OCI-LY1 (cell line): ENCODE results near the gene CASP10.

Experiments used
- H2AFZ ChIP-seq: fragments of 200-600 bp; sonication (generic), shearing (Covaris generic); 2 replicates; pipeline ENCODE4 v1.6.0; 2014; ENCODE audit warnings: antibody characterized with exemption, mild to moderate bottlenecking, low read length
- H3F3A ChIP-seq: fragments of 200-600 bp; sonication (generic), shearing (Covaris generic); 2 replicates; pipeline ENCODE4 v1.6.0; 2014; ENCODE audit warnings: mild to moderate bottlenecking, antibody characterized with exemption, low read length, moderate library complexity; ENCODE audit not compliant: insufficient read depth
- H3K27ac ChIP-seq: fragments of 200-600 bp; sonication (generic); 2 replicates; pipeline ENCODE4 v1.5.1; 2014; ENCODE audit warnings: low read length, mixed run types, mild to moderate bottlenecking, low read depth; ENCODE audit not compliant: poor library complexity, severe bottlenecking
- H3K27me3 ChIP-seq: fragments of 200-600 bp; sonication (generic); 2 replicates; pipeline ENCODE4 v1.6.0; 2014; ENCODE audit warnings: antibody characterized with exemption, mild to moderate bottlenecking, low read length, moderate library complexity; ENCODE audit not compliant: insufficient read depth
- H3K36me3 ChIP-seq: fragments of 200-600 bp; sonication (generic); 2 replicates; pipeline ENCODE4 v1.6.1; 2014; ENCODE audit warnings: mild to moderate bottlenecking, antibody characterized with exemption, low read length, moderate library complexity, mixed read lengths; ENCODE audit not compliant: insufficient read depth
- H3K4me1 ChIP-seq: fragments of 200-600 bp; sonication (generic); 2 replicates; pipeline ENCODE4 v1.5.1; 2014; ENCODE audit warnings: mild to moderate bottlenecking, low read length, moderate library complexity; ENCODE audit not compliant: insufficient read depth, severe bottlenecking
- H3K4me2 ChIP-seq: fragments of 200-600 bp; sonication (generic), shearing (Covaris generic); 2 replicates; pipeline ENCODE4 v1.6.1; 2014; ENCODE audit warnings: low read length
- H3K4me3 ChIP-seq: fragments of 200-600 bp; sonication (generic); 2 replicates; pipeline ENCODE4 v1.5.1; 2014; ENCODE audit warnings: low read length, low read depth, mild to moderate bottlenecking, mixed read lengths; ENCODE audit not compliant: poor library complexity, severe bottlenecking
- H3K79me2 ChIP-seq: fragments of 200-600 bp; shearing (Covaris generic); 2 replicates; pipeline ENCODE4 v1.6.1; 2016; ENCODE audit warnings: mixed run types, low read length, mixed read lengths; ENCODE audit not compliant: insufficient read depth
- H3K9ac ChIP-seq: fragments of 200-600 bp; sonication (generic), shearing (Covaris generic); 2 replicates; pipeline ENCODE4 v1.6.1; 2014; ENCODE audit warnings: mild to moderate bottlenecking, low read length, mixed read lengths
- H3K9me2 ChIP-seq: fragments of 200-600 bp; sonication (generic), shearing (Covaris generic); 2 replicates; pipeline ENCODE4 v1.6.1; 2014; ENCODE audit warnings: low read depth, mild to moderate bottlenecking, low read length, mixed read lengths
- H3K9me3 ChIP-seq: fragments of 200-600 bp; shearing (Covaris generic); 2 replicates; pipeline ENCODE4 v1.6.1; 2014; ENCODE audit warnings: low read length, mixed read lengths
- H4K20me1 ChIP-seq: fragments of 200-600 bp; sonication (generic), shearing (Covaris generic); 2 replicates; pipeline ENCODE4 v1.6.0; 2016; ENCODE audit warnings: mild to moderate bottlenecking, low read length; ENCODE audit not compliant: insufficient read depth
- EZH2 ChIP-seq: fragments of 200-600 bp; sonication (generic), shearing (Covaris generic); IDR thresholded peaks from 2 replicates; pipeline ENCODE4 v1.8.0; 2017; ENCODE audit warnings: borderline replicate concordance, mixed run types, mild to moderate bottlenecking, antibody characterized with exemption, low read length, moderate library complexity, mixed read lengths
- TF ChIP-seq, protein P1 (sequence below): fragments of 200-600 bp; sonication (generic), shearing (Covaris generic); IDR thresholded peaks from 2 replicates; pipeline ENCODE4 v1.5.1; 2017; ENCODE audit warnings: mild to moderate bottlenecking, antibody characterized with exemption, low read length, moderate library complexity, mixed read lengths

Gene CASP10

DNA sequence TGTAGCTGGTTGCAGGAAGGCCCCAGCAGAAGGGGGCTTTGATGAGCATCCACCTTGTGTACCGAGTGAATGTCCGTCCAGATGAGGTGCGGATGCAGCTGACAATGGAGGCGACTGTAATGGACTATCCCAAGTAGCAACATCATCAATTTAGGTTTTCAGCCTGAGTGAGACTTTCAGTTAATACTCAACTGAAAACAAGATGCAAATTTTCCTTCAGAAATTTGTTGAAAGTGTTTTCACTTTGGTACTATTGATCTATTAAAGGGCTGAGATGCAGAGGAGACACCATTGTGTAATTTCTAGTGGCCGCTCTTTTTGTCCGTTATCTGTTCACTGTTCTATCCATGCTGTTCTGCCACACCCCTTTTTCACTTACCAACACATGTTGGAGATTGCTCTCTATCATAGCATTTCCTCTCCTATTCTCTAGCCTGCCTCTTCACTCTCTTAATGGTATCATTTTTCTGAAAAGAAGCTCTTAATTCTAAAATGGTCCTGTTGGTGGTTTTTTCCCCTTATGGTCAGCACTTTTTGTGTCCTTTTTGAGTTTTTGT lies 65.4 kb downstream of the CASP10 start:
- H3F3A ChIP-seq = no peaks in the 10 kb centered on the region
- H3K36me3 ChIP-seq = peaks cover 13% of the 10 kb centered on the region
- H3K27me3 ChIP-seq = no peaks in the 10 kb centered on the region
- H3K4me3 ChIP-seq = no peak overlapping the region
- H3K79me2 ChIP-seq = no peaks in the 10 kb centered on the region
- H3K4me1 ChIP-seq = peaks cover 11% of the 10 kb centered on the region
- TF ChIP-seq, protein P1, sequence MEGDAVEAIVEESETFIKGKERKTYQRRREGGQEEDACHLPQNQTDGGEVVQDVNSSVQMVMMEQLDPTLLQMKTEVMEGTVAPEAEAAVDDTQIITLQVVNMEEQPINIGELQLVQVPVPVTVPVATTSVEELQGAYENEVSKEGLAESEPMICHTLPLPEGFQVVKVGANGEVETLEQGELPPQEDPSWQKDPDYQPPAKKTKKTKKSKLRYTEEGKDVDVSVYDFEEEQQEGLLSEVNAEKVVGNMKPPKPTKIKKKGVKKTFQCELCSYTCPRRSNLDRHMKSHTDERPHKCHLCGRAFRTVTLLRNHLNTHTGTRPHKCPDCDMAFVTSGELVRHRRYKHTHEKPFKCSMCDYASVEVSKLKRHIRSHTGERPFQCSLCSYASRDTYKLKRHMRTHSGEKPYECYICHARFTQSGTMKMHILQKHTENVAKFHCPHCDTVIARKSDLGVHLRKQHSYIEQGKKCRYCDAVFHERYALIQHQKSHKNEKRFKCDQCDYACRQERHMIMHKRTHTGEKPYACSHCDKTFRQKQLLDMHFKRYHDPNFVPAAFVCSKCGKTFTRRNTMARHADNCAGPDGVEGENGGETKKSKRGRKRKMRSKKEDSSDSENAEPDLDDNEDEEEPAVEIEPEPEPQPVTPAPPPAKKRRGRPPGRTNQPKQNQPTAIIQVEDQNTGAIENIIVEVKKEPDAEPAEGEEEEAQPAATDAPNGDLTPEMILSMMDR = no peak
- TF ChIP-seq EZH2 = no peak
- no peak overlapping the region for H3K27ac ChIP-seq
- H4K20me1 ChIP-seq = no peaks in the 10 kb centered on the region
- no peaks in the 10 kb centered on the region for H3K9me3 ChIP-seq
- no peak overlapping the region for H2AFZ ChIP-seq
- H3K9ac ChIP-seq = no peak overlapping the region
- H3K4me2 ChIP-seq = no peak overlapping the region
- no peaks in the 10 kb centered on the region for H3K9me2 ChIP-seq

DNA sequence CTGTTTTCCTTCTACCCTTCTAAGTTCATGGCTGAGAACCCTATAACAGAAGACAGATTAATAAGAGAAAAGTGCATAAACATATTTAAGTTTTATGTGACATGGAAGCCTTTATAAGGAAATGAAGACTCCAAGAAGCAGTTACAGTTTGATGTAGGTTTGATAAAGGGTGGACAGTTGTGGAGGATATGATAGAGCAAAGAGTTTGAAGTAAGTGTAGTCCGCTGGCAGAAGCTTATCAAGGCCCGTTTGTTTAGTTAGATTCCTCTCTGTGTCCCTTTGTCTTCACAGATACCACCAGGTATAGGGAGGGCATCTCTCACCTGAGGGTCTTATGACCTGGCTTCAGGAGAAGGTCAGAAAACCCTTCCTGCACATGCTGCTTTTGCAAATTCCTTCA lies 66.9 kb downstream of the CASP10 start:
- Histone ChIP-seq H3K27me3 (no peaks in the 10 kb centered on the region), H3K27ac (no peak overlapping the region), H3K4me2 (no peak overlapping the region), H3K9me3 (no peaks in the 10 kb centered on the region), H2AFZ (no peak overlapping the region), H3K4me3 (no peak overlapping the region), H4K20me1 (no peaks in the 10 kb centered on the region), H3K79me2 (no peaks in the 10 kb centered on the region), H3K9me2 (no peaks in the 10 kb centered on the region), H3K36me3 (peaks cover 13% of the 10 kb centered on the region), H3K4me1 (peaks cover 12% of the 10 kb centered on the region), H3F3A (no peaks in the 10 kb centered on the region), H3K9ac (no peak overlapping the region)
- no peak for TF ChIP-seq EZH2
- TF ChIP-seq, protein P1 = no peak

DNA sequence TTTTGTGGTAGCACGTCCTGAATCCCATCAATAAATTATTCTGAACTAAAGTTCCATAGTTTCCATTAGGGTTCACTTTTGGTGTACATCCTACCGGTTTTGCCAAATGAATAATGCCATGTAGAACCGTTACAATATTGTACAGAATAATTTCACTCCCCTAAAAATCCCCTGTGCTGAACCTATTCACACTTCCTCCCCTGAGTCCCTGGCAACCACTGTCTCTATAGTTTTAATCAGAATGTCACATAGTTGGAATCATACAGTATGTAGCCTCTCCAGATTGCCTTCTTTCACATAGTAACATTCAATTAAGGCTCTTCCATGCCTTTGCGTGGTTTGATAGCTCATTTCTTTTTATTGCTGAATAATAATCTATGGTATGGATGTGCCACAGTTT lies 67.8 kb downstream of the CASP10 start:
- H3K9me2 ChIP-seq = no peaks in the 10 kb centered on the region
- no peak for TF ChIP-seq EZH2
- TF ChIP-seq, protein P1 = no peak
- peaks cover 12% of the 10 kb centered on the region for H3K4me1 ChIP-seq

More for the DNA sequence above, 67.8 kb downstream of the CASP10 start:
- no peak overlapping the region for H3K4me2 ChIP-seq
- H3K4me3 ChIP-seq = no peak overlapping the region
- H3K9ac ChIP-seq = no peak overlapping the region
- peaks cover 13% of the 10 kb centered on the region for H3K36me3 ChIP-seq
- H3K79me2 ChIP-seq = no peaks in the 10 kb centered on the region
- H3F3A ChIP-seq = no peaks in the 10 kb centered on the region
- no peaks in the 10 kb centered on the region for H4K20me1 ChIP-seq
- H3K27me3 ChIP-seq = no peaks in the 10 kb centered on the region
- H3K9me3 ChIP-seq = no peaks in the 10 kb centered on the region
- H3K27ac ChIP-seq = no peak overlapping the region
- H2AFZ ChIP-seq = no peak overlapping the region
